Measurements from ENCODE around the gene FHAD1. TPM values are rescaled to one million over a fixed set of nuclear protein-coding genes. Genes with fewer than 3 reads are reported as not detected.
"Not testable (repeated sequence)": the region's sequence is repeated elsewhere in the genome, so short reads cannot be mapped to it uniquely, and the experiment has no call there.

The FHAD1 gene
- total RNA-seq, 1 donor from 2014 or later = not detected

DNA sequence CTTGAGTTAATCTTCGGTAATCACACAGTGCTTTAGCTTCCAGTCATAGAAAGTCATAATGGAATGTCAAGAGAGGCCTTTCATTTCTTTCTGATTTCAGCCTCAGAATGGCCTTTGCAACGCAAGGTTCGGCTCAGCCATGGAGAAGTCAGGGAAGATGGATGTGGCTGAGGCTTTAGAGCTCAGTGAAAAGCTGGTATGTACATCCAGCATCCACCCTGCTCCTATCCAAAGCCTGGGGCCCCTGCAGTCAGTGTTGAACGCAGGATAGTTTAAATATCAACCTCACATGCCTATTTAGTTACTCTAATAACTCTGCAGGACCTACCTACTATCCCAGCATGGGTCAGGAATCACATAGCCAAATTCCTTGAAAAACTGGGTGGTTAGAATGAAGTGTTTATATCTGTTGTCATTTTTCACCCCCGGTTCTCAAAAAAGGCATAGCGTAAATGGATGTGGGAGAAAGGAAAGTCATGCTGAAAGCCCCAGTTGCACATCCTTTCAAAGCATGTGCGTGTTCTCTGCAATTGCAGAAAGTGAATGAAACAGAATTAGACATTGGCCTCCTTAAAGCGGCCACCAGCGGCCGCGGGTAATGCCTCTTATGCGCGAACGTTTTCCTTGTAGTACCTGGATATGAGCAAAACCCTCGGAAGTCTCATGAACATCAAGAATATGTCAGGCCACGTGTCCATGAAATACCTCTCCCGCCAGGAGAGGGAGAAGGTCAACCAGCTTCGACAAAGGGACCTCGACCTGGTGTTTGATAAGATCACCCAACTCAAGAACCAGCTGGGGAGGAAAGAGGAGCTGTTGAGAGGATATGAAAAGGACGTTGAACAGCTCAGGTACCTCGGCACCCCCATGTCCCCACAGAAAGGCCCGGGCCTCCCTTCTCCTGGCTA lies 133.8 kb downstream of the FHAD1 start:
- Mint-ChIP-seq H3K36me3 (ENCODE audit: low read depth) (no peaks in the 10 kb centered on the region), H3K27me3 (ENCODE audit: low read depth) (peaks cover 39% of the 10 kb centered on the region), H3K9me3 (no peaks in the 10 kb centered on the region), H3K4me1 (ENCODE audit: low read depth) (peaks cover 6% of the 10 kb centered on the region), H3K4me3 (ENCODE audit: low read depth) (no peak overlapping the region), H3K27ac (no peak overlapping the region)
- DNase-seq (ENCODE audit: low spot score) = no peak
- intact Hi-C loops (cut with micrococcal nuclease) = loop anchor here (2.0 kb wide), 1 partner anchor 20 kb away; no protein-coding TSS in a partner anchor

DNA sequence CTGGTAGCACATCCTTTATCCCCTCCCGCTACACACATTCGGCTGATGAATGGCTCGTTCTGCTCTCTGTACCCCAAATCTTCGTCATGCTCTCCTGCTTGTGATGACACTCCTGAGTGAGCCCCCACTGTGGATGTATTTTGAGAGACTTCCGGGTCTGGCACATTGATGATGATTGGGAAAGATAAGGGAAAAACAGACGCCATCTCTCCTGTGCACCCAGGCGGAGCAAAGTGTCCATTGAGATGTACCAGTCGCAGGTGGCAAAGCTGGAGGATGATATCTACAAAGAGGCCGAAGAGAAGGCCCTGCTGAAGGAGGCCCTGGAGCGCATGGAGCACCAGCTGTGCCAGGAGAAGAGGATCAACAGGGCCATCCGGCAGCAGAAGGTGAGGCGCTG lies 134.8 kb downstream of the FHAD1 start:
- DNase-seq (ENCODE audit: low spot score) = no peak
- Mint-ChIP-seq H3K27ac (no peak overlapping the region), H3K4me1 (ENCODE audit: low read depth) (peaks cover 10% of the 10 kb centered on the region), H3K36me3 (ENCODE audit: low read depth) (no peaks in the 10 kb centered on the region), H3K27me3 (ENCODE audit: low read depth) (peaks cover 45% of the 10 kb centered on the region), H3K9me3 (no peaks in the 10 kb centered on the region), H3K4me3 (ENCODE audit: low read depth) (no peak overlapping the region)
- intact Hi-C loops (cut with micrococcal nuclease) = loop anchor here (2.0 kb wide), 1 partner anchor 21 kb away; no protein-coding TSS in a partner anchor

DNA sequence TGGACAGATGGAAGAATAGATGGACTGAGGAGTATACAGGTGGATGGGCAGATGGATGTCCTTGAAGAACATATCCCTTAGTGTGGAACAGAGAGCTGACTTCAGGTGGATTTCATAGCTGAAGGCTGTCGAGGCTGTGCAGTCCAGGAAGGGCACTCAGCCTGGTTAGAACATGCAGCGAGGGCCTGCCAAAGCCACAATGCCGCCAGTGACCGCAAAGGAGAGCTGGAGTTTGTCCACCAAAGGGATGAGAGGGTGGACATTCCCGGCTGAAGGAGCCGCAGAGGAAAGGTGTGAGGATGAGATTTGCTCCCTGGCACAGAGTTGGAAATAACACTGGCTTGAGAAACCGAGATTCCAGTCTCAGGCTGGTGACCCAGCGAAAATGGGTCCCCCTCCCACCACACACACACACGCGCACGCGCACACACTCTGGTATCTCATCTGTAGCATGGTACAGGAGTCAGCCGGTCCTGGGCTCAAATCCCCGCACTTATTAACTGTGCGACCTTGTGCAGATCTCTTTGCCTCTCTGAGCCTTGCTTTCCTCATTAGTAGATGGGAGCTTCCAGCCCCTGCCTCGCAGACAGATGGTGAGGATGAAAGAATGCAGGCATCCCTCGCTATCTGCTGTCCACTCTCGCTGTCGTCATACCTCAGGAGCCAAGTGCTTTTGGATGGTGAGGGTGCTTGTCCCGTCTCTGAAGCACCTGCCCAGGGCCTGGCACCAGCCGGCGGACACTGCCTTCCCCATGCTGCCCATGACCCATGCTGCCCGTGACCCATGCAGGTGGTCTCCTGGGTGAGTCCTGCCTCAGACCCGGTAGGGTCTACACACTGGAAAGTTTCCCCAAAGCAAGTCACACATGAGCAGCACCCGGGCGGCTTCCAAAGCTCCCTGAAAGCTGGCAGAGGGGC lies 135.8 kb downstream of the FHAD1 start:
- Mint-ChIP-seq H3K9me3 (no peaks in the 10 kb centered on the region), H3K27me3 (ENCODE audit: low read depth) (peaks cover 46% of the 10 kb centered on the region), H3K4me3 (ENCODE audit: low read depth) (no peak overlapping the region), H3K36me3 (ENCODE audit: low read depth) (no peaks in the 10 kb centered on the region), H3K27ac (no peak overlapping the region), H3K4me1 (ENCODE audit: low read depth) (peaks cover 10% of the 10 kb centered on the region)
- DNase-seq (ENCODE audit: low spot score) = no peak
- intact Hi-C loops (cut with micrococcal nuclease) = no loop called here

DNA sequence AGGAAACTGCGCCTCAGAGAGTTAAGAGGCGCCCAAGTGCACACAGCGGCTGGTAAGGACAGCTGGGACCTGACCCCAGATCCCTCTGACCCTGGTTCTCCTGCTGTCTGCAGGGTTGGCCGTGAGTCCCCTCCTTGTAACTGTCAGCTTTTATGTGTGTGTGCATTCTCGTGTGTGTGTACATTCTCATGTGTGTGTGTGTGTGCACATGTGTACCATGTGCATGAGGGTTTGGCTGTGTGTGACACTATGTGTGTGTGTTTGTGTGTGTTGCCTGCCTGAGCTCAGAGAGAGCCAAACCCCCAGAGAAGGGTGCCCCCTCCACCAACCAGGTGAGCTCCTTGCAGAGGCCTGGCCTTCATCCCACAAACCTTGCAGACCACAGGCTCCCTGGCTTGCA lies 136.8 kb downstream of the FHAD1 start:
- intact Hi-C loops (cut with micrococcal nuclease) = loop anchor here (2.0 kb wide), 1 partner anchor 47 kb away; no protein-coding TSS in a partner anchor
- H3K4me1 Mint-ChIP-seq (ENCODE audit: low read depth) = peaks cover 10% of the 10 kb centered on the region
- peaks cover 47% of the 10 kb centered on the region for H3K27me3 Mint-ChIP-seq (ENCODE audit: low read depth)
- H3K4me3 Mint-ChIP-seq (ENCODE audit: low read depth) = no peak overlapping the region
- no peaks in the 10 kb centered on the region for H3K36me3 Mint-ChIP-seq (ENCODE audit: low read depth)
- no peak overlapping the region for H3K27ac Mint-ChIP-seq
- DNase-seq (ENCODE audit: low spot score) = no peak
- no peaks in the 10 kb centered on the region for H3K9me3 Mint-ChIP-seq

DNA sequence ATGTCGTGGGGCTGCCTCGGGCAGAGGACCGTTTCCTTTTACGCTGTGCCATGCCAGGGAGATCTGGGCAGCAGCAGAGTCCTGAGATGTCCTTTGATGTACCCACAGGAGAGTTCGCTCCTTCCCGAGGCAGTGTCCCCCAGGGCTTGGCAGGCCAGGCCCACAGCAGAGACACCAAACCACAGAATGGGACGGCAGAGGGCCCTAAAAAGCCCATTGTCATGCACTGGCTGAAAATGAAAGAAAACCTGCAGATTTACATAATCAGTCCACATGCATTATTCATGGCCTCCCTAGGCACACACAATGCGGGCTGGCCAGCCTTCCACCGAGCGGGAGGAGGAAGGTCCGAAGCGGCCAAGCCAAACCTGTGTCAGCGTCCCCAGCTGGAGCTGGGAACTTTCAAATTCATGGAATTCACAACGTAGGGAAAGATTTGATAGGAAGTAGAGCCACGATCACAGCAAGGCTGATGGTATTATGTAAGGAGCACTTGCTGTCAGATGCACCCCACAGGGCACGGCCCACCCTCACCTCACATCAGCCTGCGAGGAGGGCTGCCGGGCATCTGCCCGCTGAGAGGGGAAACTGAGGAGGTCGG lies 137.4 kb downstream of the FHAD1 start:
- Mint-ChIP-seq H3K4me1 (ENCODE audit: low read depth) (peaks cover 10% of the 10 kb centered on the region), H3K36me3 (ENCODE audit: low read depth) (no peaks in the 10 kb centered on the region), H3K4me3 (ENCODE audit: low read depth) (no peak overlapping the region), H3K9me3 (no peaks in the 10 kb centered on the region), H3K27me3 (ENCODE audit: low read depth) (peaks cover 47% of the 10 kb centered on the region), H3K27ac (no peak overlapping the region)
- intact Hi-C loops (cut with micrococcal nuclease) = loop anchor here (2.0 kb wide), 1 partner anchor 46 kb away; no protein-coding TSS in a partner anchor
- DNase-seq (ENCODE audit: low spot score) = no peak

DNA sequence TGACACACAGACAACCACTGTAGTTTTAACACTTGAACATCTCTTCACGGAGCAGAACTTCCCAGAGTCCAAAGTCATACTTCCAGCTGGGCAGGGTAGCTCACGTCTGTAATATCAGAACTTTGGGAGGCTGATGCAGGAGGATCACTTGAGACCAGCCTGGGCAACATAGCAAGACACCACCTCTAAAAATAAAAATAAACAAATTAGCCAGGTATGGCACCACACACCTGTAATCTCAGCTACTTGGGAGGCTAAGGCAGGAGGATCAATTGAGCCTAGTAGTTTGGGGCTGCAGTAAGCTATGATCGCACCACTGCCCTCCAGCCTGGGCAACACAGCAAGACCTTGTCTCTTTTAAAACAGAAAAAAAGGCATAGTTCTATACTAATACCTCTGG lies 138.4 kb downstream of the FHAD1 start:
- Mint-ChIP-seq H3K36me3 (ENCODE audit: low read depth) (no peaks in the 10 kb centered on the region), H3K4me3 (ENCODE audit: low read depth) (no peak overlapping the region), H3K4me1 (ENCODE audit: low read depth) (peaks cover 10% of the 10 kb centered on the region), H3K27me3 (ENCODE audit: low read depth) (peaks cover 40% of the 10 kb centered on the region), H3K27ac (no peak overlapping the region), H3K9me3 (no peaks in the 10 kb centered on the region)
- no peak for DNase-seq (ENCODE audit: low spot score)
- intact Hi-C loops (cut with micrococcal nuclease) = loop anchor here (2.0 kb wide), 1 partner anchor 45 kb away; no protein-coding TSS in a partner anchor

DNA sequence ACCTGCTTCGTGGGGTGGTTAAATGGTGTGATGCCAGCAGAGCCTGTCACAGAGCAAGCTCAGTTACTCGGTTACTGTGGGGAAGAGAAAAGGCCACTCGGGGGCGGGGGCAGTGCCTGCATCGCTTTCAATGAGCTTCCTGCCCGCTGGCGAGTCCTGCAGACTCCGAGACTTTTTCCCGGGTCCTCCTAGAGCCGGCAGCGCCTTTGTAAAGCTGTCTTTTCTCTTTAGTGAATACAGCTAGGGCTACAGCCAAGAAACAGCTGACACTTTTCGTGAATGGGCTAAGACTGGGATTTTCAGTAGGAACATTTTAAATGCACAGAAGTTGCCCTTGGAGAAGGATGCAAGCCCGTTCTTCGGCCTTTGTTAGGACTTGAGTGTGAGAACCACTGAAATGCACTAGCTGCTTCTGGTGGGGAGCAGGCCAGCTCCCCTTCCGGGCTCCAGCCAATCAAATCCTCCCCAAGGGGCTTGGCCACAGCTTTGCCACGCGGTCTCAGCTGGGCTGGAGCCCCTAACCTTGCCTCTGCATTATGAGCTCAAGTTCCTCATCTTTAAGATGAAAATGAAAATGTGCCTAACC lies 139.2 kb downstream of the FHAD1 start:
- Mint-ChIP-seq H3K4me1 (ENCODE audit: low read depth) (peaks cover 10% of the 10 kb centered on the region), H3K27ac (no peak overlapping the region), H3K4me3 (ENCODE audit: low read depth) (no peak overlapping the region), H3K27me3 (ENCODE audit: low read depth) (peaks cover 35% of the 10 kb centered on the region), H3K9me3 (no peaks in the 10 kb centered on the region), H3K36me3 (ENCODE audit: low read depth) (no peaks in the 10 kb centered on the region)
- intact Hi-C loops (cut with micrococcal nuclease) = no loop called here
- no peak for DNase-seq (ENCODE audit: low spot score)

DNA sequence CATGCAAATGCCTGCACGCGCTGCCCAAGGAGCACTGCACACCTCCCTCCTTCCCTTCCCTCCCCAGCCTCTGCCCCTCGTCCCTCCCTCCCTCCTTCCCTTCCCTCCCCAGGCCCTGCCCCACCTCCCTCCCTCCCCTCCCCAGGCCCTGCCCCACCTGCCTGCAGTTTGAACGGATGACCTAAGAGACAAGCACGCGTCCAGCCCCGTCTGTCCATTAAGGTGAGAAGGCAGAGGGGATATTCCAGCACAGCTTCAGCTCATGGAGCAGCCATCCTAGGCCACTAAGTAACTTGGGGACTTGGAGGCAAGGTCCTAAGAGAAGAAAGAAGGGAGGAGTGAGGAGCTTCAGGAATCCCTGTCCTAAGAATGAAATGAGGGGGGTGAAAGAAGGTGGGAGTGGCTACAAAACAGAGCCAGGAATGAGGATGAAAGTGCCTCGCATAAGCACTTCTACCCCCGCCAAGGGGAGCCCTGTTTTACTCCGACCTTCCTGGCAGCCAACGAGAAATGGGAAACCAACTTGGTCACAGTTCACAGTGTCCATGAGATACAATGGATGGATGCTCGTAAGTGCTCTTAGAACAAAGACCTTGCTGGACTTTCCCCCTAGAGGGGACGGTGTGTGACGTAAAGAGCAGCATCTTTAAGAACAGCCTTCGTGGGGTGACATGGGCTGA lies 141.3 kb downstream of the FHAD1 start:
- Mint-ChIP-seq H3K4me1 (ENCODE audit: low read depth) (peaks cover 10% of the 10 kb centered on the region), H3K27ac (no peak overlapping the region), H3K27me3 (ENCODE audit: low read depth) (peaks cover 36% of the 10 kb centered on the region), H3K36me3 (ENCODE audit: low read depth) (no peaks in the 10 kb centered on the region), H3K9me3 (no peaks in the 10 kb centered on the region), H3K4me3 (ENCODE audit: low read depth) (no peak overlapping the region)
- intact Hi-C loops (cut with micrococcal nuclease) = no loop called here
- DNase-seq (ENCODE audit: low spot score) = no peak

DNA sequence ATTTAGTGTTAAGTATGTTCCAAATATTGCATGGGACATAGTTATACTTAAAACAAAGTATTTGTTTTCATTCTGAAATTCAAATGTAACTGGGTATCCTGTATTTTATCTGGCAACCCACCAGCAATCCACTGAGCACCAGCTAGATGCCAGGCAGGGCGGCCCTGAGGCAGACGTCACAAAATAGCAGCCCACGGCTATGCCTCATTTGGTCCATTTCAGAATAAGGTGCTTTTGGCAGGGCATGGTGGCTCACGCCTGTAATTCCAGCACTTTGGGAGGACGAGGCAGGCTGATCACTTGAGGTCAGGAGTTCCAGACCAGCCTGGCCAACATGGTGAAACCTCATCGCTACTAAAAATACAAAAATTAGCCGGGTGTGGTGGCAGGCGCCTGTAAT lies 142.8 kb downstream of the FHAD1 start:
- H3K4me1 Mint-ChIP-seq (ENCODE audit: low read depth); H3K36me3 Mint-ChIP-seq (ENCODE audit: low read depth); intact Hi-C loops (cut with micrococcal nuclease); H3K4me3 Mint-ChIP-seq (ENCODE audit: low read depth); DNase-seq (ENCODE audit: low spot score); H3K9me3 Mint-ChIP-seq; H3K27ac Mint-ChIP-seq: not testable (repeated sequence)
- H3K27me3 Mint-ChIP-seq (ENCODE audit: low read depth) = peaks cover 39% of the 10 kb centered on the region

DNA sequence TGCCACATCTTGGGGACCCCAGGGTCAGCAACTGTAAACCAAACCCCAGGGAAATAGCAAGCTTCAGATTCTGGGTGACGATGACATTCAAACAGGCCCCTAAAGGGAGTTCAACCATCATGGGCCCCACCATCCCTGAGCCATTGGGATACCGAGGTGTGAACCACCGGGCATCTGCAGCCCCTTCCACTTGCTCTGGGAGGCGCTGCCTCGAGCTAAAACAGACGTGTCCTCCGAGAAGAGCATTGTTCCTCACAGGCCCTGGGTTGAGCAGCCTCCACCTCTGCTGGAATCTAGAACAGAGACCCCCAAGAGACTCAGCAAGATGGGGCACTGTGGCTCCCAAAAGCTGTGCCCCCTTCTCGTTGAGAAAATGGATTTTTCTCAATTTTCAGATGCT lies 143.6 kb downstream of the FHAD1 start:
- H3K9me3 Mint-ChIP-seq = no peaks in the 10 kb centered on the region
- no peak overlapping the region for H3K27ac Mint-ChIP-seq
- peaks cover 6% of the 10 kb centered on the region for H3K4me1 Mint-ChIP-seq (ENCODE audit: low read depth)
- DNase-seq (ENCODE audit: low spot score) = no peak
- H3K4me3 Mint-ChIP-seq (ENCODE audit: low read depth) = no peak overlapping the region
- H3K27me3 Mint-ChIP-seq (ENCODE audit: low read depth) = peaks cover 34% of the 10 kb centered on the region
- intact Hi-C loops (cut with micrococcal nuclease) = no loop called here
- H3K36me3 Mint-ChIP-seq (ENCODE audit: low read depth) = no peaks in the 10 kb centered on the region

DNA sequence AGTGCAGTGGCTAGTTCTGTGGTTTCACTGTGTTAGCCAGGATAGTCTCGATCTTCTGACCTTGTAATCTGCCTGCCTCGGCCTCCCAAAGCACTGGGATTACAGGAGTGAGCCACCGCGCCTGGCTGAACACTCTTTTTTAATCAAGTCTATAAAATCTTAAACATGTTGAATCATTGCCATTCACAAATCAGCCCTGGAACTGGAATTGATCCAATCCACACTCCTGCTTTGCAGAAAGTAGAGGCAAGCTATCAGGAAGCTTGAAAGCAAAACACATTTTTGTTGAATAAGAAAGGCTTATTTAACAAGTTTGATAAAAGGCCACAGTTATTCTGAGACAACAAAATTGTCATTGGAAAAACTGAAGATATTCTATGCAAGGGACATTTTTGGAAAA lies 144.3 kb downstream of the FHAD1 start:
- no peak overlapping the region for H3K27ac Mint-ChIP-seq
- H3K4me1 Mint-ChIP-seq (ENCODE audit: low read depth) = no peaks in the 10 kb centered on the region
- H3K4me3 Mint-ChIP-seq (ENCODE audit: low read depth) = no peak overlapping the region

More for the DNA sequence above, 144.3 kb downstream of the FHAD1 start:
- no peak for DNase-seq (ENCODE audit: low spot score)
- Mint-ChIP-seq H3K27me3 (ENCODE audit: low read depth) (peaks cover 28% of the 10 kb centered on the region), H3K9me3 (no peaks in the 10 kb centered on the region), H3K36me3 (ENCODE audit: low read depth) (no peaks in the 10 kb centered on the region)
- intact Hi-C loops (cut with micrococcal nuclease) = no loop called here
